Right hindlimb (tissue), 1 donor: ENCODE results near the gene TMEM181.

Experiments used
- DNase-seq: peaks from one replicate; pipeline ENCODE4 v3.0.0-alpha.2; 2018

The TMEM181 gene

DNA sequence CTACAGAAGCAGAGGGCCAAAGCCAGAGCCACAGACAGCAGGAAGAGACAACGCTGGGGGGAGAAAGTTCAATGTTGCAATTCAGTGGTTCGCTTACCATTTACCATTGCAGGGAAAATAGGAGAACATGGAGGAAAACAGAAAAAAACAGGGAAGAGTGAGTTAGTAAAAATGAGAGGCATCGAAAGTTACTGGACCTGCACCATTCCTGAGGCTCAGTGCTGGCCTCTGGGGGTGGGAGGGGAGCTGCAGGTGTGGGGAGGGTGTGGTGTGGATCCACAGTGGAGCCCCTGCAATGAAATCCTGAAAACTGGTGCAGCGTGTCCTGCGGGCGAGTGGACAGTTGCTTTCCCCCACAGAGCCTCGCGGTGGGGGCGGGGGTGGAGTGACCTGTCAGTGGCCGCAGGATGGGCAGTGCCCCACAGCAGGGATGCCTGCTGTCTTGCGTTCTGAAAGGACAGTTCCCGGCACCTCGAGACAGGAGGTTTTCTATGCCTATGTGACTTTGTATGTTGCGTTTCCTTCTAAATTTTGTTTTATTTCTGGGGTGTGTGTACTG, 5.7 kb downstream of the TMEM181 start:
- no peak for DNase-seq

GRCh38 chr6:158566207-158566818, 6.4 kb downstream of the TMEM181 start:
- DNase-seq = no peak

GRCh38 chr6:158567152-158567551, 7.3 kb downstream of the TMEM181 start:
- no peak for DNase-seq

- DNase-seq = no peak
These were observed 8.0 kb downstream of the TMEM181 start for GRCh38 chr6:158567871-158568401.

GRCh38 chr6:158568549-158568948, 8.7 kb downstream of the TMEM181 start:
- no peak for DNase-seq

DNA sequence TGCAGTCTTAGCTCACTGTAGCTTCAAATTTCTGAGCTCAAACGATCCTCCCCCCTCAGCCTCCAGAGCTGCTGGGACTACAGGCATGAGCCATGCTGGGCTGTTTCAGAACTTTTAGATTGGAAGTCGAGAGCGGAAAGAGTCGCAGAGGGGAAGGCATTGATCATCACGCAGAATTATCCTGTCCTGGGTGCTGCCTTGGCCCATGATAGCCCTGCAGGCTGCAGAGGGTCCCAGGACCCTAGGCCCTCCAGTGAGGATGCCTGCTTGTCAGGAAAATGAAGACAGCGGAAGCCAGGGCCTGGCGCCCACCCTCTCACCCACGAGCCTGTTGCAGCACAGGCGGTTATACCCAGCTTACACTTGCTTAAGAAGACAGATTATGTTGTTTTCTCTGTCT, 9.1 kb downstream of the TMEM181 start:
- DNase-seq = no peak

DNA sequence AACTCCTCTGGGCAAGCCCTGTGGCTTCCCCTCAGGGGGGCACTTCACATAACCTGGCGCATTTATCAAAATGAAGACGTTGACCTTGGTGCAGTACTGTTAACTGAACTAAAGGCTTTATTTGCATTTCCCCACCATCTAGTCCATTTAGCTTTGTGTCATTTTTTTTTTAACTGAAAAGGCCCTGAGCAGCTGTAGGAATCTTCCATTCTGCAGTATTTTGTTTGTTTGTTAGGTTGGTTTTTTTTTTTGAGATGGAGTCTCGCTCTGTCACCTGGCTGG, 10.7 kb downstream of the TMEM181 start:
- DNase-seq = no peak

- no peak for DNase-seq
These were observed 12.1 kb downstream of the TMEM181 start for GRCh38 chr6:158571826-158572652.

- DNase-seq = no peak
These were observed 13.0 kb downstream of the TMEM181 start for GRCh38 chr6:158572653-158573541.

DNA sequence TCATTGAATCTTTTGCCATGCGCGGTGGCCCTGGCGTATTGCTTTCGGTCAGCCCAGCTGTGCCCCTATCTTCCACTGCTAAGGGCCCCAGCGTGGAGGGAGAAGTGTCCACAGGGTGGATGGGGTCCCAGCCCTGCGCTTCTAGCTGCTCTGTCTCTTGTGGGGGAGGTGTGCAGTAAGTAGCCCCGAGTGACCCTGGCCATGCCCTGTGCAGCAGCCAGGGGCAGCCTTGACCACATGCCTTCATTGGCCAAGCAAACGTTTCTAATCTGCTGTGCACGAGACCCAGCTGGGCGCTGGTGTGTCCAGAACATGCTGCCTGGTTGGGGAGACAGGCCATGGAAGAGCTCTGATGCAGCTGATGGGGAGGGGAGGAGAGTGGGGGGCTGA, 13.6 kb downstream of the TMEM181 start:
- DNase-seq = no peak

GRCh38 chr6:158574800-158575199, 14.9 kb downstream of the TMEM181 start:
- DNase-seq = no peak

DNA sequence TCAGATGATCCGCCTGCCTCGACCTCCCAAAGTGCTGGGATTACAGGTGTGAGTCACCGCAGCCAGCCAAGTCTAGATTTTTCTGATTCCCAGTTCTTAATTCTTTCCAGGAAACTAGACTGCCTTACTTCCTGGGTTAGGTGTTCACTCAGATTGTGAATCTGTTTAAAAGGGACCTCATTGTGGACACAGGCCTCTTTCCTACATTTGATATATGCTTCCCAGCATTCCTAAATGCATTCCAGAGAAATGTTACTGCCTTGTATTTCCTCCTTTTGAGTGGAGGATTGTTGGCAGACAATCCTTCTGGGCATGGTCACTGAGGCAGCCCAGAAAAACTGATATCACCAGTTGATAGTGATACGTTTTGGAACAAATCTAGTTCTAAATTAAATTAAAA, 15.7 kb downstream of the TMEM181 start:
- DNase-seq = no peak

GRCh38 chr6:158584236-158584651, 24.4 kb downstream of the TMEM181 start:
- DNase-seq = no peak

- no peak for DNase-seq
These were observed 26.8 kb downstream of the TMEM181 start for GRCh38 chr6:158586652-158587051.

DNA sequence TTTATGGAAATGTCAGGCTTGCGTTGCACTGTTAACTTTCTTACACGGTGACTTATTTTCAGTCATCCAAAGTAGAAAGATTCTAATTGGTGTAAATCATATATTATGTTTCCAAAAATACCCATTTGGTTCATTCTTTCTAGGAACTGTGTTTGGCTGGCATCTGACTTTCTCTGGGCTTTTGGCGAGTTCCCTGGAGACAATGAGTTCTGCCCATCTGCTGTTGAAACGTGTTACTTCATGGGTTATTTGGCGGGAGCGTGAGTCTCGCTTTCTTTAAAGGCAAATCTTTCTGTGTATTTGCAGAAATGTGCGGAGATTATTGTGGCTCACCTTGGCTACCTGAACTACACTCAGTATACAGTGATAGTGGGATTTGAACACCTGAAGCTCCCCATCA, 29.5 kb downstream of the TMEM181 start:
- DNase-seq = no peak

DNA sequence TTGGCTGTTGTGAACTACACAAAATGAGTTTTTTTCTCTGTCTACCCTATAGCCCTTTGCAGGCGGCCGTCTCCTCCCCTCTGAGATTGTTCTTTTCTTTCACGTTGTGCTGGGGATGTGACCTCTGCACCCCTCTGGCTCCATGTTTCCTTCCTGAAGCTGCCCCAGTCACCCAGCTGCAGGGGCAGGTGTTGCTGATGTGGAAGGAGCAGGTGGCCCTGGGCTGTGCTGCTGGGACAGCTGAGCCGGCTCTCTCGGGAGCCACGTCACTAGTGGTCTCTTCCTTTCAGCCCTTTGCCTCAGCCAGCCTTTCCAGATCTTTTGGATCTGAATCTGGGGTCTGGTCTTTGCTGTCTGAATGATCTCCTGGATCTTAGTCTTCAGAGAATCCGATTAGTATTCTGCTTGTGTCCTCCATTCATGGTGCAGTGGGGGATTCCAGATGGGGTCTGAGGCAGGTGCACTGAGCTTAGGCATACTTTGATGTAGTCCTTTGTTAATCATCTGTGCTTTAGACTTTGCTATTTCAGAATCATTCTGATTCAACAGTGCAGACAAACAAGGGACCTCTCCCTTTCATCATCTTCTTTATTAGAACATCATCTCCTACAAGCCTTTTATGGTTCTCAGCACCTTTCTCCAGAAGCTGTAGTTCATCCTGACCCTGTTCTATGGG, 31.4 kb downstream of the TMEM181 start:
- DNase-seq = peak; percentile 33

GRCh38 chr6:158591810-158592209, 31.9 kb downstream of the TMEM181 start:
- DNase-seq = no peak

- no peak for DNase-seq
These were observed 33.8 kb downstream of the TMEM181 start for GRCh38 chr6:158593670-158594069.

GRCh38 chr6:158595223-158595622, 35.3 kb downstream of the TMEM181 start:
- DNase-seq = no peak

DNA sequence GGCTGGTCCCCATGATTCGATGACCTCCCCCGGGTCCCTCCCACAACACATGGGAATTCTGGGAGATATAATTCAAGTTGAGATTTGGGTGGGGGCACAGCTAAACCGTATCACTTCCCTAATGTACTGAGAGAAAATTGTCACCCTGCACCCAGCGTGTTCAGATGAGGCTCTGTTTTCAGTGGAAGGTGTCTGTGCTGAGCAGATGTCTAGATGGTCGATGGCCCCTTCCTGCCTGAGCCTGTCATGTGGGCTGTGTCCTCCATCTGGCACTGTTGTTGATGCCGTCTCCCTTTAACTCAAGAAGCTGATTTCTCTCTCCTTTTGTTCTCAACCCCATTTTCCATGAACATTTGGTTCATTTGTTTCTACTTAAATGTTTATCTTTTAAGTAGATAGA, 37.0 kb downstream of the TMEM181 start:
- no peak for DNase-seq

DNA sequence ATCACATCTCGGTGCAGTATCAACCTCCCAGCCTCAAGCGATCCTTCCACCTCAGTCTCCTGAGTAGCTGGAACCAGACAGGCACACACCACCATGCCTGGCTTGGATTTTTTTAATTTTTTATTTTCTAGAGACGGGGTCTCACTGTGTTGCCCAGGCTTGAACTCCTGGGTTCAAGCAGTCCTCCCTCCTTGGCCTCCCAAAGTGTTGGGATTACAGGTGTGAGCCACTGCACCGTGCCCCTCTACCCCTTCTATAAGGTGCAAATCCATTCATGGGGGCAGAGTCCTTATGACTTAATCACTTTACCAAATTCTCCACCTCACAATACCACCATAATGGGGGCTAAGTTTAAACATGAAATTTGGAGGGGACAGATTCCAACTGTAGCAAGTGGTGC, 37.7 kb downstream of the TMEM181 start:
- DNase-seq = no peak

DNA sequence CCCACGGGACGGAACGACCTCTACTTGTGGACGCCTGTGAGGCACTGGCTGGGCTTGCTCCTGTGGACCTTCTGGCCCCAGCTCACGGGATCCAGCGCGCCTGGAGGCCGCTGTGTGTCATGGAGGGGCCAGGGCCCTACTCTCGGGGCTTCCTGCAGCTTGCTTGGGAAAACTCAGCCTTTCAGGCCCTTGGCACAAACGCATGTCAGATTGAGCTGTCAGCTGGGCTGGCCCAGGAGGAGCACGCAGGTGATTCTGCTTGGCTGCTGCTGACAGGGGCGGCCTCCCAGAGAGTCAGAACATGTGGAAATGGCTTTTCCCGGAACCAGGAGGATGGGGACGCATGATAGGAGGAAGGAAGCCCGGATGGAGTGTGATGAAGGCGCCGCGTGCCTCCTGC, 39.7 kb downstream of the TMEM181 start:
- no peak for DNase-seq
